ENCODE measurements around the gene PMF1. TPM values are rescaled to one million over a fixed set of nuclear protein-coding genes. Genes with fewer than 3 reads are reported as not detected.

The PMF1 gene
- total and polyA plus RNA-seq, 2 of the 13 experiments (the other 11 are each of a cell fraction or from before 2014, with no cell fraction given) = 72.5 to 89.0 TPM

GRCh38 chr1:156203331-156203730, 9.5 kb upstream of the PMF1 start (continued):
- TF ChIP-seq, protein P1, sequence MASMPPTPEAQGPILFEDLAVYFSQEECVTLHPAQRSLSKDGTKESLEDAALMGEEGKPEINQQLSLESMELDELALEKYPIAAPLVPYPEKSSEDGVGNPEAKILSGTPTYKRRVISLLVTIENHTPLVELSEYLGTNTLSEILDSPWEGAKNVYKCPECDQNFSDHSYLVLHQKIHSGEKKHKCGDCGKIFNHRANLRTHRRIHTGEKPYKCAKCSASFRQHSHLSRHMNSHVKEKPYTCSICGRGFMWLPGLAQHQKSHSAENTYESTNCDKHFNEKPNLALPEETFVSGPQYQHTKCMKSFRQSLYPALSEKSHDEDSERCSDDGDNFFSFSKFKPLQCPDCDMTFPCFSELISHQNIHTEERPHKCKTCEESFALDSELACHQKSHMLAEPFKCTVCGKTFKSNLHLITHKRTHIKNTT (CRISPR knock-in tag; IDR thresholded peaks at IDR 0.05) = no peak
- TF ChIP-seq ZNF180 (CRISPR knock-in tag; IDR thresholded peaks at IDR 0.05; ENCODE audit: borderline replicate concordance, low read depth) = no peak
- TF ChIP-seq, protein P2, sequence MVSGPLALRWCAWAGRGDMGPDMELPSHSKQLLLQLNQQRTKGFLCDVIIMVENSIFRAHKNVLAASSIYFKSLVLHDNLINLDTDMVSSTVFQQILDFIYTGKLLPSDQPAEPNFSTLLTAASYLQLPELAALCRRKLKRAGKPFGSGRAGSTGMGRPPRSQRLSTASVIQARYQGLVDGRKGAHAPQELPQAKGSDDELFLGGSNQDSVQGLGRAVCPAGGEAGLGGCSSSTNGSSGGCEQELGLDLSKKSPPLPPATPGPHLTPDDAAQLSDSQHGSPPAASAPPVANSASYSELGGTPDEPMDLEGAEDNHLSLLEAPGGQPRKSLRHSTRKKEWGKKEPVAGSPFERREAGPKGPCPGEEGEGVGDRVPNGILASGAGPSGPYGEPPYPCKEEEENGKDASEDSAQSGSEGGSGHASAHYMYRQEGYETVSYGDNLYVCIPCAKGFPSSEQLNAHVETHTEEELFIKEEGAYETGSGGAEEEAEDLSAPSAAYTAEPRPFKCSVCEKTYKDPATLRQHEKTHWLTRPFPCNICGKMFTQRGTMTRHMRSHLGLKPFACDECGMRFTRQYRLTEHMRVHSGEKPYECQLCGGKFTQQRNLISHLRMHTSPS (CRISPR knock-in tag; IDR thresholded peaks at IDR 0.05; ENCODE audit: low read depth) = no peak
- TF ChIP-seq, protein P3, sequence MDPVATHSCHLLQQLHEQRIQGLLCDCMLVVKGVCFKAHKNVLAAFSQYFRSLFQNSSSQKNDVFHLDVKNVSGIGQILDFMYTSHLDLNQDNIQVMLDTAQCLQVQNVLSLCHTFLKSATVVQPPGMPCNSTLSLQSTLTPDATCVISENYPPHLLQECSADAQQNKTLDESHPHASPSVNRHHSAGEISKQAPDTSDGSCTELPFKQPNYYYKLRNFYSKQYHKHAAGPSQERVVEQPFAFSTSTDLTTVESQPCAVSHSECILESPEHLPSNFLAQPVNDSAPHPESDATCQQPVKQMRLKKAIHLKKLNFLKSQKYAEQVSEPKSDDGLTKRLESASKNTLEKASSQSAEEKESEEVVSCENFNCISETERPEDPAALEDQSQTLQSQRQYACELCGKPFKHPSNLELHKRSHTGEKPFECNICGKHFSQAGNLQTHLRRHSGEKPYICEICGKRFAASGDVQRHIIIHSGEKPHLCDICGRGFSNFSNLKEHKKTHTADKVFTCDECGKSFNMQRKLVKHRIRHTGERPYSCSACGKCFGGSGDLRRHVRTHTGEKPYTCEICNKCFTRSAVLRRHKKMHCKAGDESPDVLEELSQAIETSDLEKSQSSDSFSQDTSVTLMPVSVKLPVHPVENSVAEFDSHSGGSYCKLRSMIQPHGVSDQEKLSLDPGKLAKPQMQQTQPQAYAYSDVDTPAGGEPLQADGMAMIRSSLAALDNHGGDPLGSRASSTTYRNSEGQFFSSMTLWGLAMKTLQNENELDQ (CRISPR knock-in tag; IDR thresholded peaks at IDR 0.05; ENCODE audit: borderline replicate concordance) = no peak
- TF ChIP-seq HNF4A (CRISPR knock-in tag; IDR thresholded peaks at IDR 0.05) = no peak

GRCh38 chr1:156204686-156205085, 8.1 kb upstream of the PMF1 start:
- ChIA-PET POLR2A (no interaction called here), CTCF (ENCODE audit: low intra/inter-chr PET ratio, low total read pairs) (no interaction called here)
- no peak for ATAC-seq
- Histone ChIP-seq H3K36me3 (replicated peaks in 1 of 2; ENCODE audit: control insufficient read depth in 1 of 2, insufficient read depth in 2 of 2, low read length in 2 of 2) (peaks cover 15 to 53% of the 10 kb centered on the region in 2 experiments), H3K27me3 (ENCODE audit: control insufficient read depth in 1 of 2, insufficient read depth in 2 of 2, low read length in 2 of 2) (no peaks in the 10 kb centered on the region), H3K4me2 (ENCODE audit: low read depth, low read length) (no peak overlapping the region), H3K9ac (ENCODE audit: insufficient read depth, low read depth, low read length) (no peak overlapping the region), H3K27ac (ENCODE audit: extremely low read length, insufficient read depth, low read length) (no peak overlapping the region), H4K20me1 (ENCODE audit: insufficient read depth, low read length) (no peaks in the 10 kb centered on the region), H3K4me1 (ENCODE audit: insufficient read depth, low read length) (no peaks in the 10 kb centered on the region), H3K9me3 (ENCODE audit: low read length) (no peaks in the 10 kb centered on the region), H3K4me3 (replicated peaks in 1 of 3; ENCODE audit: insufficient read depth in 1 of 3, low read depth in 2 of 3, low read length in 3 of 3) (no peak overlapping the region), H2AFZ (ENCODE audit: low read length) (no peak overlapping the region), H3K79me2 (ENCODE audit: insufficient read depth, low read length) (no peaks in the 10 kb centered on the region)
- WGBS (ENCODE audit: low lambda C conversion rate) = 98% methylated on average over 3 of the region's 3 CpGs
- TF ChIP-seq MLLT10 (CRISPR knock-in tag; IDR thresholded peaks at IDR 0.05) (no peak), ZNF713 (CRISPR knock-in tag; IDR thresholded peaks at IDR 0.05) (no peak), KAT8 (CRISPR knock-in tag; IDR thresholded peaks at IDR 0.05) (no peak), ZNF616 (CRISPR knock-in tag; IDR thresholded peaks at IDR 0.05; ENCODE audit: low read depth) (no peak), ZNF335 (CRISPR knock-in tag; IDR thresholded peaks at IDR 0.05) (no peak)
- TF ChIP-seq, protein P4, sequence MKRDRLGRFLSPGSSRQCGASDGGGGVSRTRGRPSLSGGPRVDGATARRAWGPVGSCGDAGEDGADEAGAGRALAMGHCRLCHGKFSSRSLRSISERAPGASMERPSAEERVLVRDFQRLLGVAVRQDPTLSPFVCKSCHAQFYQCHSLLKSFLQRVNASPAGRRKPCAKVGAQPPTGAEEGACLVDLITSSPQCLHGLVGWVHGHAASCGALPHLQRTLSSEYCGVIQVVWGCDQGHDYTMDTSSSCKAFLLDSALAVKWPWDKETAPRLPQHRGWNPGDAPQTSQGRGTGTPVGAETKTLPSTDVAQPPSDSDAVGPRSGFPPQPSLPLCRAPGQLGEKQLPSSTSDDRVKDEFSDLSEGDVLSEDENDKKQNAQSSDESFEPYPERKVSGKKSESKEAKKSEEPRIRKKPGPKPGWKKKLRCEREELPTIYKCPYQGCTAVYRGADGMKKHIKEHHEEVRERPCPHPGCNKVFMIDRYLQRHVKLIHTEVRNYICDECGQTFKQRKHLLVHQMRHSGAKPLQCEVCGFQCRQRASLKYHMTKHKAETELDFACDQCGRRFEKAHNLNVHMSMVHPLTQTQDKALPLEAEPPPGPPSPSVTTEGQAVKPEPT (CRISPR knock-in tag; IDR thresholded peaks at IDR 0.05; ENCODE audit: low read depth) = no peak
- TF ChIP-seq, protein P5, sequence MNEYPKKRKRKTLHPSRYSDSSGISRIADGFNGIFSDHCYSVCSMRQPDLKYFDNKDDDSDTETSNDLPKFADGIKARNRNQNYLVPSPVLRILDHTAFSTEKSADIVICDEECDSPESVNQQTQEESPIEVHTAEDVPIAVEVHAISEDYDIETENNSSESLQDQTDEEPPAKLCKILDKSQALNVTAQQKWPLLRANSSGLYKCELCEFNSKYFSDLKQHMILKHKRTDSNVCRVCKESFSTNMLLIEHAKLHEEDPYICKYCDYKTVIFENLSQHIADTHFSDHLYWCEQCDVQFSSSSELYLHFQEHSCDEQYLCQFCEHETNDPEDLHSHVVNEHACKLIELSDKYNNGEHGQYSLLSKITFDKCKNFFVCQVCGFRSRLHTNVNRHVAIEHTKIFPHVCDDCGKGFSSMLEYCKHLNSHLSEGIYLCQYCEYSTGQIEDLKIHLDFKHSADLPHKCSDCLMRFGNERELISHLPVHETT (CRISPR knock-in tag; conservative IDR thresholded peaks at IDR 0.05) = no peak
- FAIRE-seq = no peak
- no peak for DNase-seq (ENCODE audit: low spot score)
- intact Hi-C loops (cut with micrococcal nuclease; ENCODE audit: unreplicated experiment) (loop anchor here (10.0 kb wide), 1 partner anchor 890 kb away; the partner anchor contains the start of gene ETV3L), in situ Hi-C loops (cut with HindIII; ENCODE audit: extremely low pct_ligation_motif_present, low pct_unique_long_range_greater_than_20kb) (no loop called here)
- BruUV-seq (replicated peaks) = no TSS peak

All from HepG2 (cell line).